Fibroblast of the aortic adventitia (primary cell): ENCODE measurements around the gene ABLIM1. TPM values are rescaled to one million over a fixed set of nuclear protein-coding genes. Genes with fewer than 3 reads are reported as not detected.

Experiments used
- DNase-seq: peaks from one replicate; pipeline ENCODE4 v3.0.0-alpha.2; 2010; ENCODE audit warnings: low read depth
- H3K4me3 ChIP-seq: 2 replicates; pipeline ENCODE4 v1.5.1; 2011; ENCODE audit warnings: low read depth, mild to moderate bottlenecking, control low read depth, low read length, moderate library complexity
- total RNA-seq: library from RNA; depleted of rRNA; stranded (reverse); fragments of >200 nt; gene quantifications from 2 replicates; pipeline ENCODE4 v1.2.3, GENCODE V29; 2012; ENCODE audit warnings: low replicate concordance
- TF ChIP-seq, protein P1 (sequence below): IDR thresholded peaks from 2 replicates; pipeline ENCODE4 v1.5.1; 2011; ENCODE audit warnings: mild to moderate bottlenecking, low read length, control low read depth, inconsistent platforms; ENCODE audit not compliant: insufficient read depth

ABLIM1 gene
- total RNA-seq, 1 donor, result 36.1 TPM

GRCh38 chr10:114540236-114540635 is 117.8 kb downstream of the ABLIM1 start:
- TF ChIP-seq, protein P1, sequence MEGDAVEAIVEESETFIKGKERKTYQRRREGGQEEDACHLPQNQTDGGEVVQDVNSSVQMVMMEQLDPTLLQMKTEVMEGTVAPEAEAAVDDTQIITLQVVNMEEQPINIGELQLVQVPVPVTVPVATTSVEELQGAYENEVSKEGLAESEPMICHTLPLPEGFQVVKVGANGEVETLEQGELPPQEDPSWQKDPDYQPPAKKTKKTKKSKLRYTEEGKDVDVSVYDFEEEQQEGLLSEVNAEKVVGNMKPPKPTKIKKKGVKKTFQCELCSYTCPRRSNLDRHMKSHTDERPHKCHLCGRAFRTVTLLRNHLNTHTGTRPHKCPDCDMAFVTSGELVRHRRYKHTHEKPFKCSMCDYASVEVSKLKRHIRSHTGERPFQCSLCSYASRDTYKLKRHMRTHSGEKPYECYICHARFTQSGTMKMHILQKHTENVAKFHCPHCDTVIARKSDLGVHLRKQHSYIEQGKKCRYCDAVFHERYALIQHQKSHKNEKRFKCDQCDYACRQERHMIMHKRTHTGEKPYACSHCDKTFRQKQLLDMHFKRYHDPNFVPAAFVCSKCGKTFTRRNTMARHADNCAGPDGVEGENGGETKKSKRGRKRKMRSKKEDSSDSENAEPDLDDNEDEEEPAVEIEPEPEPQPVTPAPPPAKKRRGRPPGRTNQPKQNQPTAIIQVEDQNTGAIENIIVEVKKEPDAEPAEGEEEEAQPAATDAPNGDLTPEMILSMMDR, result no peak
- H3K4me3 ChIP-seq, result no peak overlapping the region
- DNase-seq, result no peak

- TF ChIP-seq, protein P1, result no peak
- H3K4me3 ChIP-seq, result no peak overlapping the region
- no peak for DNase-seq
Measured at GRCh38 chr10:114539623-114540022, 118.5 kb downstream of the ABLIM1 start.

DNA sequence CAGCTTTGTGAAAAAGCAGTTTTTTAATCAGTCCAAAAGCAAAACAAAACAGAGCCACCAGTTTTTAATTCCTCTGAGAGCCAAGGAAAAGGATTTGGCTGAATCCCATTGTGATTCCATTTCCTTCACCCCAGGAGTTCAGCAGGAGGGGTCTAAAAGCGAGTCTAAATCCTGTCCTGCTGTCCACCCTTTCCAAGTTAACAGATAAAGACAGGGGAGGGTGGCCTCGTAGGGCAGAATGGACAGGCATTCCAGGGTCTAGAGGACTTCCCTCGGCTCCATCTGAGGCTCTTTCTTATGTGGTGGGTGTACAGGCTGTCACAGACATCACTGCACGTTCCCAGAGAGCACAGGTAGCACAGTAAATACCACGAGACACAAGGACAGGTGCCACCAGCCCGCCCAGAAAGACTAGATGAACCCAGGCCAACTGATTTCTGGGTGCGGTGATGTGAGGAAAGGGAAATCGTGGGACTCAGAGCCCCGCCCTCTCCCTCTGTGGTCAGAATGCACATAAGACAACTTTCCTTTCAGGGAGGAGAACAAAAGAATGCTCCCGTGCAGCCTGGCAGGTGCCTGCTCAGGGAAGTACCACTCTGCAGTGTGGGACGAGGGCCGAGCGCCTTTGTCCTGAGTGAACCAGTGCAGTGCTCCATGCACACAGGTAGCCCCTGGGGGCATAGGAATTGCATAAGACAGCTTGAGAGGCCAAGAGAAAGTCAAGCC is 119.7 kb downstream of the ABLIM1 start:
- TF ChIP-seq, protein P1, result no peak
- H3K4me3 ChIP-seq, result no peak overlapping the region
- DNase-seq, result no peak

- TF ChIP-seq, protein P1, result no peak
- no peak overlapping the region for H3K4me3 ChIP-seq
- DNase-seq, result no peak
Measured at GRCh38 chr10:114537736-114538135, 120.3 kb downstream of the ABLIM1 start.

- TF ChIP-seq, protein P1, result no peak
- no peak overlapping the region for H3K4me3 ChIP-seq
- DNase-seq, result no peak
Measured at GRCh38 chr10:114534571-114534981, 123.5 kb downstream of the ABLIM1 start.

DNA sequence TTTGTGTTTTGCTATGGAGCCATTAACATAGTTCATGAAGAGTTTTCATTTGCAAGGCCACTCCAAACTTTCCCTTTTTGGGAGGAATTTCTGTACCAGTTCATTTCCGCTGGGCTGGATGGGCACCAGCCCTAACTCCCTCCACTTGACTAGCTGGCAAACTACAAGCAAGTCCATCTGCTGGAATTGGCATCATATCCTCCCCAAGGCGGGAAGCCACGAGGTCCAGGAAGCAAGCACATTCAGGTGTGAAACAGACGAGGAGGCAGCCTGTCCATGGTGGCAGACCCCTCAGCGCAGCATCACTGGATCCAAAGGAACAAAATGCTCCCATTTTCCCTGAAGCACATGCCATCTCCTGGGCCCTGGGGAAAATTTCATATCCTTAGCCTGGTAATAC is 125.8 kb downstream of the ABLIM1 start:
- no peak overlapping the region for H3K4me3 ChIP-seq
- TF ChIP-seq, protein P1, result no peak
- no peak for DNase-seq
